GM18868 (cell line): ENCODE measurements around the gene MYCN.
"Not testable (repeated sequence)": the region's sequence is repeated elsewhere in the genome, so short reads cannot be mapped to it uniquely, and the experiment has no call there.

Experiments used
- ATAC-seq: cut with Tn5 transposase; IDR thresholded peaks from one replicate; pipeline ENCODE4 v1.9.1; 2021; ENCODE audit warnings: mild to moderate bottlenecking, moderate library complexity; ENCODE audit not compliant: unreplicated experiment

Gene MYCN

DNA sequence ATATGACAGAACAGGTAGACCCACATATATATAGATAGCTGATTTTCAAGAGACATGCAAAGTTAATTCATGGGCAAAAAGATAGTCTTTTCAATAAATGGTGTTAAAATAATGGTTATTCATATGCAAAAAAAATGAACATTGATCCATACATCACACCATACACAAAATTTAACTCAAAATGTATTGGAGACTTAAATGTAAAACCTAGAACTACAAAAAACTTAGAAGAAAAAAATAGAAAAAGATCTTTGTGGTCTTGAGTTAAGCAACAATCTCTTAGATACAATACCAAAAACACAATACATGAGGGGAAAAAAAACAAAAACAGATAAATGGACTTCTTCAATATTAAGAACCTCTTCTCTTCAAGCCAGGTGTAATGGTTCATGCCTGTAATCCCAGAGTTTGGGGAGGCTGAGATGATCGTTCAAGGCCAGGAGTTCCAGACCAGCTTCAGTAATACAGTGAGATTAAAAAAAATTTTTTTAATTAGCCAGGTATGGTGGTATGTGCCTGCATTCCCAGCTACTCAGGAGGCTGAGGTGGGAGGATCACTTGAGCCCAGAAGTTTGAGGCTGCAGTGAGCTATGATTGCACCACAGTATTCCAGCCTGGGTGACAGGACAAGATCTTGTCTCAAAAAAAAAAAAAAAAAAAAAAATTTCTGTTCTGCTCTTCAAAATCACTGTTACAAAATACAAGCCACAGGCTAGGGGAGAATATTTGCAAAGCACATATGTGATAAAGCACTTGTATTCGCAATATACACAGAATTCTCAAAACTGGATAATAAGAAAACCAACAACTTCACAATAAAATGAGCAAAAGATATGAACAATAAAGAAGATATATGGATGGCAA is 32.7 kb upstream of the MYCN start:
- no peak for ATAC-seq

DNA sequence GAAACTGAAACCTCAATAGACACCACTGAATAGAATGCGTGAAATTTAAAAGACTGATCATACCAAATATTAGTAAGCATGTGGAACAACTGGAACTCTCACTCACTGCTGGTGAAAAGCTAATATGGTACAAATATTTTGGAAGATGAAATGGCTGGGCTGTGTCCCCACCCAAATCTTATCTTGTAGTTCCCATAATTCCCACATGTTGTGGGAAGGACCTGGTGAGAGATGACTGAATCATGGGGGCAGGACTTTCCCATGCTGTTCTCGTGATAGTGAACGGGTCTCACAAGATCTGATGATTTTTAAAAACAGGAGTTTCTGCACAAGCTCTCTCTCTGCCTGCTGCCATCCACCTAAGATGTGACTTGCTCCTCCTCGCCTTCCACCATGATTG is 32.0 kb upstream of the MYCN start:
- no peak for ATAC-seq

DNA sequence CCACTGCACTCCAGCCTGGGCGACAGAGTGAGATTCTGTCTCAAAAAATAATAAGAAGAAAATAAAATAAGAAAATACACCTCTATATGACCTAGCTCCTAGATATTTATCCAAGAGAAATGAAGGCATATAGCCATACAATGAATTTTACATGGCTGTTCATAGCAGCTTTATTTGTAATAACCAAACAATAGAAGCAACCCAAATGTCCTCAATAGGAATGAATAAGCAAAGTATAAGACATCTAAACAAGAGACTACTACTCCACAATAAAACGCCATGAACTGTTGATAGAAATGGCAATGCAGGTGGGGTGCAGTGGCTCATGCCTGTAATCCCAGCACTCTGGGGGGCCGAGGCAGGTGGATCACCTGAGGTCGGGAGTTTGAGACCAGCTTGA is 31.2 kb upstream of the MYCN start:
- no peak for ATAC-seq

DNA sequence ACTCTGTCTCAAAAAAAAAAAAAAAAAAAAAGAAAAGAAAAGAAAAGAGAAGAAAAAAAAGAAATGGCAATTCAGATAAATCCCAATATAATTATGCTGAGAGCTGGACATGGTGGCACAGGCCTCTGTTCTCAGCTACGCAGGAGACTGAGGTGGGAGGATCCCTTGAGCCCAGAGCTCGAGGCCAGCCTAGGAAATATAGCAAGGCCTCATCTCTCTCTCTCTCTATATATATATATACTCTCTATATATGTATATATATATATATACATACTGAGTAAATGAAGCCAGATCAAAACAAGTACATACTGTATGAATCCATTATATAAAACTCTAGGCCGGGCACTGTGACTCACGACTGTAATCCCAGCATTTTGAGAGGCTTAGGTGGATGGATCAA is 30.6 kb upstream of the MYCN start:
- ATAC-seq, result no peak

DNA sequence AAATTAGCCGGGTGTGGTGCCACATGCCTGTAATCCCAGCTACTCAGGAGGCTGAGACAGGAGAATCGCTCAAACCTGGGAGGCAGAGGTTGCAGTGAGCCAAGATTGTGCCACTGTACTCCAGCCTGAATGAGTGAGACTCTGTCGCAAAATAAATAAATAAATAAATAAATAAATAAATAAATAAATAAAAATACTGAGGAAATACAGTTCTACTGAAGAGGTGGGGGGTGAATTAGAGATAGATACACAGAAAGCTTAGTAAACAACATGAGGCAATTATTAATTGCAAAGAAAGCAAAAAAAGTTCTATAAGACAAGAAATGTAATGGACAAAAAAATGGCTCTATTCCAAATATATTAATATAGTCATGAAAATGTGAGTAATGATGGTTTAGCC is 29.1 kb upstream of the MYCN start:
- ATAC-seq, result not testable (repeated sequence)

DNA sequence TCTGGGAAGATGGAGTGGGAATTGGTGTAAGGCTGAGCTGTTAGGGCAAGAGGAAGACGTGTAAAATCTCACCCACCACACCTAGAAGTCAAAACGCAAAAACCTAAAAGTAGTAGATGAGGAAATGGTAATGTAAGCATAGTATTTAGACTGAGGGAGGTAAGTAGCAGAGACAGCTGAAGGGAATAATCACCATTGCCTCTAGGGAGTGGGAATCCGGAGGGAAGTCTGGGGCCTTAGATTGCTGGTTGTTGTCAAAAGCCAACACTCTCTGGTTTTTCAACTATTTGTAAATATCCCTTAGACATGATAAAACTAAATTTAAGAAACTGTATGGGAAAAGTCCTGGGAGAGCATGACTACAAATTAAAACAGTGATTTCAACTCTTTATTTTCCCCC is 28.7 kb upstream of the MYCN start:
- no peak for ATAC-seq

DNA sequence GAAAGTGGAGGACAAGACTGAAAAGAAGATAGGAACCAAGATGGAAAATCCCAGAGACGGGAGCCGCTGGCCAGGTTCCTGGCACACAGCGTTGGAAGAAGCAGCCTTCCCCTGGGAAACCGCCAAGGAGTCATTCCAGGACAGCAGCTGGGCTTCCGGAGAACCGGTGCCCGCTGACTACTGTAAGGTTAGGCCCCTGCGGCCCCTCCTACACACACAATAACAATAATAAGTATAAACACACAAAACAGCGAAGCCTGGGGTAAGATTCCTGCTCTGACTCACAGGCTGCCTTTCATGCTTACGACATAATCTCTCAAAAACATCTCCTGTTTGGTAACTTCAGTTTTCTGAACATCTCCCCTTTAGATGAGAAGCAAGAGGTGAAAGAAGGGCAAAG is 28.1 kb upstream of the MYCN start:
- no peak for ATAC-seq

DNA sequence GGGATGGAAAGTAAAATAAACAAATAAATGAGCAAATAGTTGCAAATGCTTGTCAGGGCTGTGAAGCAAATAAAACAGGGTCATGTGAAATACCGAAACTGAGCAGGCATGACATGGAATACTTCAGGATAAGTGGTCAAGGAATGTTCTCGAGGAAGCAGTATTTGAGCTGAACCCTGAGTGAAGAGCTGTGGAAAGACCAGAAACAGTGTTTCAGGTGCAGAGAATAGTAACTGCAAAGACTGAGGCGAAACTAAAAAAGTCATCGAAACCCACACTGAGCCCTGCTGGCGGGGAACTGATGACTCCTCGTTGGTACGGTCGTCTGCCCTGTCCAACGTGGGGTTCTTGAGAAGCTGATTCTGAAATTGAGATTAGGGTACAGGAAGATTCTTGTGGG is 27.2 kb upstream of the MYCN start:
- no peak for ATAC-seq

DNA sequence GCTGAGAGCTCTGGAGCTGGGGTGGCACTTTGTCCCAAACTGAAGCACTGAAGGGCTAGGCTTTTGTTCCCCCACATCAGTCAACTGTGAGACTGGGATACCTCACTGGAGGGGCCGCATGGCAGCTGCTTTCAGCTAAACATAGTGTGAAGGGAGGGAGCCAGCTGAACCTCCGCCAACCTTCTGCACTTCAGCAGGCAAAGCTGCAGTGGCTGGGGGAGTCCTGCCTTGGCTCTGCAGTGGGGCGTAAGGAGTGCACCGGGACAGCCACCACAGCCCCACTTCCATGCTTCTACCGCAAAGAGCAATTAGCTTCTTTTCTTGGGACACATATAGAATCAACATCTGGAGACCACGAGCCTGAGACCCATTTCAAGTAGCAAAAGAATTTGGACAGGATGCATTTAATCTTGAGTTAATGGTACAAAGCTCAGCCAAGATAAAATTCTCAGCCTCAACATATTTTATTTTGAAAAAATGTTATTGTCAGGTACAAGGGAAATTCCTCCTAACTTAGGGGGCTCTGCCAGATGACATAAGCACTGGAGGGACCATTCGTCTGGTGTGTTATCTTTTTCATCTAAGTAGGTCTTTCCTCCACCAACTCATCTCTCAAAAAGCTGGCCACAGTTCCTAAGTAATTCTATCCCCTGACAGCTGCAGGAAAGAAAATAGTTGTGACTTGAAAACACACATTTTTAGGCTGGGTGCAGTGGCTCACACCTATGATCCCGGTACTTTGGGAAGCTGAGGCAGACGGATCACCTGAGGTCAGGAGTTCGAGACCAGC is 25.6 kb upstream of the MYCN start:
- no peak for ATAC-seq

DNA sequence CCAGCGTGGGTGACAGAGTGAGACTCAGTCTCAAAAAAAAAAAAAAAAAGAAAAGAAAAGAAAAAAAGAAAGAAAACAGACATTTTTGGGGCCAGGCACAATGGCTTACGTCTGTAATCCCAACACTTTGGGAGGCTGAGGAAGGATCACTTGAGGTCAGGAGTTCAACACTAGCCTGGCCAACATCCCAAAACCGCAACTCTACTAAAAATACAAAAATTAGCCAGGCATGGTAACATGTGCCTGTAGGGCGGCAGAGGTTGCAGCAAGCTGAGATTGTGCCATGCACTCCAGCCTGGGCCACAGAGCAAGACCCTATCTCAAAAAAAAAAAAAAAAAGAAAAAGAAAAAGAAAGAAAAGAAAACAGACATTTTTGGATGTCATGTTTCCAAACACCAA is 24.8 kb upstream of the MYCN start:
- ATAC-seq, result not testable (repeated sequence)

DNA sequence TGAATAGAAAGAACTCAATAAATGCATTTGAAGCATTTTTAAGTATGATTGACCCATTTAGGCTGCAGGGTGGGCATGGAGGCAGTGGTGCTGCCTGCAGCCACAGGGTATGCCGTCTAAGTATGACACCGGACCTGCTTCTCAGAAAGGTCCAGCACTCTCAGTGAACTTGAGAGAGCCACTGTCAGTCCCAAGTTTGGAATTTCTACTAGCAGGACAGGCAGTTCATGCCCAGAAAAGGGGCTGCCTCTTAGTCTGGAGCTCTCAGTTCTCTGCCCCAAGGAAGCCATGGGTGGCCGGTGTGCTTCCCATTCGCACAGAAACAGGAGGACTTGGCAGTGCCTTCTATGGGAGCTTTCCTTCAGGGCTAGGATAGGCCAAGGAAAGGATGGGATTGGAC is 24.0 kb upstream of the MYCN start:
- no peak for ATAC-seq

DNA sequence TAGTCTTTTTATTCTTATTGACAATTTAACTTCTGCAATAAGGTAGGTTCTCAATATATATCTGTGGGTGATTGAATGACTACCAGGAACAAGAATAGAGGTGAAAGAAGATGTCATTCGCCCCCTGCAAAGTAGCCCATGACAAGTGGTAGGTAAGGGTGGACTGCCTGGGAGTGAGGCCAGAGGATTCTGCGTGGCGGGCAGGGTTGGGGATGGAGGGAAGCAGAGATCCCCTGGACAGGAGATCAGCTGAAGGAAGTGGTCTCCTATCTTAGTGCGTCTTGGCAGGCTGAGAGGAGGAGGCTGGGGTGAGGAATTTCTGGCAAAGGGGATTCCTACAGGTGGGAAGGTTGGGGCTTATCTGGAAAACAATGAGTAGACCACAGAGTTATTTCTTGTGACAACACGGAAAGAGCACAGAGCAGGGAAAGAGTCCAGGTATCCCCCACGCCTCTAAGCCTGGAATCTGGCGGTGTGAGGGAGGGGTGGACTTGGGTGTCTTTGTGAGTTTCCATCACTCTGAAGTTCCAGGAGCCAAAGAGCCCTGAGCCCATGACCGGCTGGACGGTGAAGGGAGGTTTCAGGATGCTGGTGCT is 21.5 kb upstream of the MYCN start:
- no peak for ATAC-seq

DNA sequence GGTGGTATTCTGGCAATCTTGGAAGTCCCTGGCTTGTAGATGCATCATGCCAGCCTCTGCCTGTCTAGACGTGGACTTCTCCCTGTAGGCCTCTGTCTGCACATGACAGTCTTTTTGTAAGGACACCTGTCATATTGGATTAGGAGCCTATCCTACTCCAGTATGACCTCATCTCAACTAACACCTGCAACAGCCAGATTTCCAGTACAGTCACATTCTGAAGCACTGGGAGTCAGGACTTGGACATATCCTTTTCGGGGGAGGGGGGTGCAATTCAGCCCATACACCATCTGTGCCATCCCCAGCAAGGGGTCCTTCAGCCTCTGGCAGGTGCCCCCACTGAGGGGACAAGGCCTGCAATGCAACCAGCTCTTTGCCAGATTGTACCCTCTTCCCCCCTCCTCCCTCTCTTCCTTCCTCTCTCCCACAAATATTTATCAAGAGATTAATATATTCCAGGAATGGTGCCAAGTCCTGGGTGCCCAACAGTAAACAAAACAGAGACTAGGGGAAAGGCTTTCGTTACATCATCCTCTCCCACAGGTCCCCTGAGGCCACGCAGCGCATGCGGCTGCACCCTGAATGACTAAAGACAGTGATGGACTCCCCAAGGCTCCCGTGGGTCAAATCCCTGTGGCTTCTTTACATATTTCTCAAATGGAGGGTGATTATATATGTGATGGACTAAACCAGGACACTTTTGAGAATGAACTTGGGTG is 20.5 kb upstream of the MYCN start:
- ATAC-seq, result no peak

DNA sequence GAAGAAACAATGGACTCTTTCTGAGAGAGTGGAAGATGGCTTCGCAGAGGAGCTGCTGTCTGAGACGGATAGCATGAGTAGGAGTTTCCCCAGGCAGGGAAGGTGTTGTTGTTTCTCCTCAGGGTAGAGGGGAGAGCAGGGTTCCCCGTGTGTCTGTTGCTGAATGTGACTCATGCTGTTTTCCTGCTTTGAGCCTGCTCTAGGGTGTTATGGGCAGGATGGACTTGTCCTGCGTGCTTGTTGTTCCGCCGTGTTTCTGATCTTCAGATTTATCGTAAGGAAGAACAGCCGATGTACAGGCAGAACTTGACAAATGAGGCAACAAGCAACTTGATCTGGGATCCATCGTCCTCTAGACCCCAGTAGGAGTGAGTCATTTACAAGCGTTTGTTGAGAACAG is 19.7 kb upstream of the MYCN start:
- ATAC-seq, result no peak

DNA sequence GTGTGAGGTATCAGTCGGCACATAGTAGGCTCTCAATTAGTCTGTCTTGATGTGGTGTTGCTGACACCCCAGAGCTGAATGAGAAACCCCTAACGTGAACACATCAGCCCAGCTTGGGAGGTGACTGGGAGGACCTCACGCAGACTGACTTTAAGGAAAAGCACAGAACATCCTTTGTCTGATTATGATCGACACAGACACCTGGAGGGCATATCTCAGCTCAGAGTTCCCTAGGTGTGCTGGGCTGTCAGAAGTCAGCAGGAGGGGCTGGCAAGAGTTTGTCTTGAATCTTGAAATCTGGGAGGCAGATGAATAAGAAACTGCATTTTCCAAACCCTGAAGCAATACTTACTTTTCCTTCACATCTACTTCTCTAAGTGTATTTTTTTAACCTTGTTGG is 16.8 kb upstream of the MYCN start:
- no peak for ATAC-seq

DNA sequence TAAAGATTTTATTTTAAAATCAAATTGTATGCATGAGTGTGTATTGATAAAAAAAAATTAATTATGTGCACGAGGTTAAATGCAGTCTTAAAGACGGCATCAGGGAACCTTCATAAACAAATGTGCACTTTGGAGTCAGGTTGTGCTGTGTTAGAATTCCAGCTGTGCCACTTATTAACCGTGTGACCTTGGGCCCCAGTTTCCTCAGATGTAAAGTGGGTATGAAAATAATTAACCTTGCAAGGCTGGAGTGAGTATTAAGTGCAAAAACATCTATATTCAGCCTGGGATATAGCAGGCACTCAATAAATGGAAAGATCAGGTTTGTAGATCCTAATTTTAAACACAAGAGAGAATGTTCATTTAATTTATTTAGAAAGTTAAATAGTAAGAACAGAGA is 14.5 kb upstream of the MYCN start:
- no peak for ATAC-seq

DNA sequence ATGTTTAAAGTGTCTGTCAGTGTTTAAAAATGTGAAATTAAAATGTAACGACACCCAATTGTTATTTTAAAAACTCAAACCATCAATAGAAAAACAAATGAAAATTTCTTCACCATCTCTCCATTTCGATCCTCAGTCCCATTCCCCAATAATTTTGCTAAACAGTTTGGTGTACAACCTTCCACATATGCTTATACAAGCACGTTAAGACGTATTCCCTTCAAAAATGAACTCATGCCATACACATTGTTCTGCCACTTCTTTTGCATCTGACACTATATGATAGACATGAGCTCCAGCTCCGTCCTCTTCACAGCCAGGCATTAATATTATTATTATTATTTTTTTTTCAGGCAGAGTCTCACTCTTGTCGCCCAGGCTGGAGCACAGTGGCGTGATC is 14.1 kb upstream of the MYCN start:
- ATAC-seq, result no peak

DNA sequence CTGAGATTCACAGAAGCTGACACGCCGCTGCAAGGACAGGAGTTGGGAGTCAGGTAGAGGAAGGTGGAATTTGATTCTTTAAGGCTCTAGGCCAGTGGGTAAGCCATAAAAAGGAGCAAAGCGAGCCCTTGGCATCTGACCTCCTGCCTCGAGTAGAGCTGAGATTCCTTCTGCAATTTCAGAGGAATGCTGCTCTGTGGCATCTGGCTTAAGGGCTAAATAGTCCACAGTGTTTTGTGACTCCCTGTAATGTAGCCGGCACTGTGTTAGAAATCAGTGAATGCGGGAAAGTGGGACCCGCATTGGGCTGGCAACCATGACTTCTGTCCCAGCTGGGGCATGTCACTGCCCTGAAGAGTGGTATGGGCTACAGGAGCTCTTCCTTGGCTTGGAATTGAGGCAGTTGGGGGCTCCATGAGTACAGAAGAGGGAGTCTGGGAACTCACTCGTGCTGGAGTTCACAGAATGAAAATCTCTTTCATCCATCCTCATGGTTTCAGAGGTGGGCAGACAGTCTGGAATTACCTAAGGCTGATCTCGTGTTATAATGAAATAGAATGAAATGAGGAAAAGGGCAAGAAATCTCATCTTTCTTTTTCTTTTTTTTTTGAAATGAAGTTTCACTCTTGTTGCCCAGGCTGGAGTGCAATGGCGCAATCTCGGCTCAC is 12.7 kb upstream of the MYCN start:
- ATAC-seq, result no peak

DNA sequence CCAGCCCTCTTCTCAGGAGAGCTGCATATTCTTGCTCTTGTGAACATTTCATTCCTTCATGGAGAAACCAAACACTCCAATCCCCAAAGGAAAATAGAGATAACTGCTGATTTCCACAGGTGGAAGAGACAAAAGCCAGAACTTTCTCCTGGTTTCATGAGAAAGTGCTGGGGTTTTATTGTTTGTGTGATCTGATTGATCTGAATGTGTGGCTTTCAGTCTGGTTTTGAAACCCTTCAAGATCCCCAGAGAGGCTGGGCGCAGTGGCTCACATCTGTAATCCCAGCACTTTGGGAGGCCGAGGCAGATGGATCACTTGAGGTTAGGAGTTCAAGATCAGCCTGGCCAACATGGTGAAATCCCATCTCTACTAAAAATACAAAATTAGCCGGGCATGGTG is 11.3 kb upstream of the MYCN start:
- not testable (repeated sequence) for ATAC-seq

DNA sequence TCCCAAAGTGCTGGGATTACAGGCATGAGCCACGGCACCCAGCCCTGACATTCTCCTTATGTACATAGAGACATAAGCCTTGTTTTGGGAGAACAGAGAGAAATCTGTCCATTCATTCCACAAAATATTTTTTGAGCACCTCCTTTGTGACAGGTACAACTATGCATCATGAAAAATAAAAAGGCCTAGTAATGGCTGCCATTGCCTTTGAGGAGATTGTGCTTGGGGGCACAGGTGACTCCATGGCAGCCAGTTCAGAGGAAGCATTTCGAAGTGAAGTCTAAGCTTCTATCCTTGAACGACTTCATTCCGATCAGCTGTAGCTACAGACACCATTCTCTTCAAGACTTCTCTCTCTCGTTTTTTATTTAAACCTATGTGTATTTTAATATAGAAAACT is 10.5 kb upstream of the MYCN start:
- no peak for ATAC-seq
